ENCODE results near the gene RBFOX2. TPM values are rescaled to one million over a fixed set of nuclear protein-coding genes. Genes with fewer than 3 reads are reported as not detected.

The RBFOX2 gene
- total and polyA plus RNA-seq, 3 donors from 2014 or later = 53.4 to 85.2 (median 63.9) TPM

DNA sequence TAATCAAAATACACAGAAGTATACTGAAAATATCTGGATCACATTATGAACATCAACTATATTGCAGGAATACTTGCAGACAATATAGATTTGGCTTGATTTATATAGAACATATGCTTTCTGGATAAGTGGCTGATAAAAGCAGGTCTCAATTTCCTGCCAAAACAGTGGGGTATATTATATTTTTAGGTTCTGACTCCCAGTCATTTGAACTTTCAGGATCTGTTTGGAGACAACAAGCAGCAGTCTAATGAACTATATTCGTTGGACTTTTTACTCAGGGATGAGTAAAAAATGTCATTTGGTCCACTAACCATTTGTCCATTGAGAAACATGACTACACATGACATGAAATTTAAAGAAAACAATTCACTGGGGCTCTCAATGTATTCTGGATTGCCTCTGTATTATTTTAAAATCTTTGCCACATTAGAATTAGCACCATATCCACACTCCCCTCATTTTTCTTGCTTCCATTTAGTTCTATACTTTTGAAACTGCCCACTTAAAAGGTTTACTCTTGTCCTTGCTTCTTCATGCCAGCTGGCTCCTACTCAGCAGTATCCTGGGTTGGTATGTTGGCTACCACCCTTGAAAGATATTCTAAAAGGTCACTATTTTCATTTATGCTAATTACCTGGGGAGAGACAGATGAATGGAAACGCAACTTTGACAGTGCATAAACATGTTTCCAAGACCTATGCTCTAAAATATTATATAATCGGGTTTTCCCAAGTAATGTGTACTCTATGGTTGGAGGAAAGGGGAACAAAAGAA lies 157.9 kb downstream of the RBFOX2 start:
- no peaks in the 10 kb centered on the region for H3K4me1 ChIP-seq
- no peak overlapping the region for H3K27ac ChIP-seq
- no peaks in the 10 kb centered on the region for H3K36me3 ChIP-seq (ENCODE audit: low read depth, missing control alignments)
- DNase-seq = no peak
- intact Hi-C loops (cut with DNase I; ENCODE audit: low total_unique reads) = no loop called here
- TF ChIP-seq POLR2A (IDR thresholded peaks at IDR 0.05) (no peak), CTCF (IDR thresholded peaks at IDR 0.05) (no peak)
- 76% methylated on average over 3 of the region's 3 CpGs for WGBS, 2 donors
- no peaks in the 10 kb centered on the region for H3K27me3 ChIP-seq
- H3K9me3 ChIP-seq = no peaks in the 10 kb centered on the region
- no peak overlapping the region for H3K4me3 ChIP-seq

DNA sequence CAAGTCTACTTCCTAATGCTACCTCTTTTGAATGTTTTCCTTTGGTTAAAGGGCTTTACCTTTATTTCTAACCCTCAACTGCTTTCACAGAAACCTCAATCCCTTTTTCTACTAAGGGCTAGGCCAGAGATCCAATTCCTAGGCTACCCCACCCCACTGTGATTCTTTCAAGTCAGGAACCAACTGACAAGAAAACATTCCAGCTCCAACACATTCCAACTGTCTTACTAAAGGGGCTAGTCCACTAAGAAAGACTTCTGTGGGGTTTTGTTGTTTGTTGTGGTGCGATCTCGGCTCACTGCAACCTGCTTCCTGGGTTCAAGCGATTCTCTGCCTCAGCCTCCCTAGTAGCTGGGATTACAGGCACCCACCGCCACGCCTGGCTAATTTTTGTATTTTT lies 159.7 kb downstream of the RBFOX2 start:
- H3K36me3 ChIP-seq (ENCODE audit: low read depth, missing control alignments) = no peaks in the 10 kb centered on the region
- no peak for DNase-seq
- H3K27me3 ChIP-seq = no peaks in the 10 kb centered on the region
- 95 to 98% methylated on average over 5 of the region's 5 CpGs for WGBS, 2 donors
- TF ChIP-seq POLR2A (IDR thresholded peaks at IDR 0.05) (no peak), CTCF (IDR thresholded peaks at IDR 0.05) (no peak)
- no peak overlapping the region for H3K27ac ChIP-seq
- H3K9me3 ChIP-seq = no peaks in the 10 kb centered on the region
- H3K4me3 ChIP-seq = no peak overlapping the region
- H3K4me1 ChIP-seq = no peaks in the 10 kb centered on the region
- intact Hi-C loops (cut with DNase I; ENCODE audit: low total_unique reads) = no loop called here

- H3K27ac ChIP-seq = no peak overlapping the region
- no peak overlapping the region for H3K4me3 ChIP-seq
- DNase-seq = no peak
- no peaks in the 10 kb centered on the region for H3K27me3 ChIP-seq
- H3K36me3 ChIP-seq (ENCODE audit: low read depth, missing control alignments) = no peaks in the 10 kb centered on the region
- 40 to 53% methylated on average over 3 of the region's 3 CpGs for WGBS, 2 donors
- intact Hi-C loops (cut with DNase I; ENCODE audit: low total_unique reads) = no loop called here
- no peaks in the 10 kb centered on the region for H3K9me3 ChIP-seq
- no peaks in the 10 kb centered on the region for H3K4me1 ChIP-seq
- no peak for TF ChIP-seq POLR2A (IDR thresholded peaks at IDR 0.05)
- no peak for TF ChIP-seq CTCF (IDR thresholded peaks at IDR 0.05)
Observed at GRCh38 chr22:35866651-35867050, 162.0 kb downstream of the RBFOX2 start.

DNA sequence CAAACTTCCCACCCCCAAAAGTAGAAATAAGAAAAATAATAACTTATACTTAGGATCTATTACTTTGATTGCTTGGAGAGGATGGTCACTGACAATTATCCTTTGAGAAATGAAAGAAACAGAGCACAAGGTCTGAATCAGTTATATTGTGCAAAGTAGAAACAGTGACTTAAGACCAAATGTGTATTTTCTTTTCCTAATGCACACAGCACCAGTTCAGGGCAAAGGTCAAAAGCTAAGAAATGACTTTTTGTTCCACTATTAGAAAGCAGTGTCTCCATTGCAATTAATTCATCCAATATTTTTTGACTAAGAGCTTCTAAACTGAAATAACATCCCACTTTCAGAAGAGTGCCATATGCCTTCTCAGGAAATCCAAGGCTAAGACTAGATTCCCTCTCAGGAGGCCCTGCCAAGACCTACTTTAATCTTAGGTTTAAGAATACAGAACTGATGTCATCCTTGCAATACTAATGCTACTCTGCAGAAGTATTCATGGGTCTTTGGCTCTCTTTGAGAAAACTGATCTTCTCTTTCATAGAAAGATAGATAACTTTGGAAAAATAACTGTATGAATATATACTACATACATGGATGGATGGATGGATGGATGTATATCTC lies 164.0 kb downstream of the RBFOX2 start:
- Histone ChIP-seq H3K9me3 (no peaks in the 10 kb centered on the region), H3K27me3 (no peaks in the 10 kb centered on the region), H3K27ac (no peak overlapping the region), H3K36me3 (ENCODE audit: low read depth, missing control alignments) (no peaks in the 10 kb centered on the region), H3K4me1 (no peaks in the 10 kb centered on the region), H3K4me3 (no peak overlapping the region)
- no peak for TF ChIP-seq POLR2A (IDR thresholded peaks at IDR 0.05)
- no peak for TF ChIP-seq CTCF (IDR thresholded peaks at IDR 0.05)
- intact Hi-C loops (cut with DNase I; ENCODE audit: low total_unique reads) = no loop called here
- DNase-seq = no peak

DNA sequence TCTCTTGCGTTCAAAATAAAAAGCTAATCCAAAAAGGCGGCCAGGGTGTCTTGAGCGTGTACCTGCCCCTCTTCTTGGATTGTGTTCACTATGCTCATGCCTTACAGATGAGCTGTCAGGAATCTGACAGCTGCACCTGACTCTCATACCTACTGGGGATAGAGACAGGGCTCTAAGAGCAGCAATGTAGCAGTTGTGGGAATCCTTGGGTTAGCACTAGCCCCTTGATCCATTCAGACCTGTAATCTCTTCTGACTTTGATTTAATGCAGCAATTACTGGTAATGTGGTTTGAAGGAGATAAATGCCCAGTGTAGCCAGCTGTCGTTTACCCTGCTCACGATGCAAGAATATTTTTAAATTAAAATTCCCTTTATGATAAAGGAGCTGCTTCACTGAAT lies 165.2 kb downstream of the RBFOX2 start:
- DNase-seq = no peak

More for the DNA sequence above, 165.2 kb downstream of the RBFOX2 start:
- Histone ChIP-seq H3K27ac (no peak overlapping the region), H3K9me3 (no peaks in the 10 kb centered on the region), H3K36me3 (ENCODE audit: low read depth, missing control alignments) (no peaks in the 10 kb centered on the region), H3K4me3 (no peak overlapping the region), H3K27me3 (no peaks in the 10 kb centered on the region), H3K4me1 (no peaks in the 10 kb centered on the region)
- intact Hi-C loops (cut with DNase I; ENCODE audit: low total_unique reads) = no loop called here
- 63 to 64% methylated on average over 5 of the region's 5 CpGs for WGBS, 2 donors
- TF ChIP-seq POLR2A (IDR thresholded peaks at IDR 0.05) = no peak
